Kidney glomerular epithelial cell (primary cell): ENCODE measurements around the gene ADAMTSL2.

Source experiments
- DNase-seq: peaks from one replicate; lab custom pipeline; 2025; lab: John Stamatoyannopoulos, UW

Gene ADAMTSL2

DNA sequence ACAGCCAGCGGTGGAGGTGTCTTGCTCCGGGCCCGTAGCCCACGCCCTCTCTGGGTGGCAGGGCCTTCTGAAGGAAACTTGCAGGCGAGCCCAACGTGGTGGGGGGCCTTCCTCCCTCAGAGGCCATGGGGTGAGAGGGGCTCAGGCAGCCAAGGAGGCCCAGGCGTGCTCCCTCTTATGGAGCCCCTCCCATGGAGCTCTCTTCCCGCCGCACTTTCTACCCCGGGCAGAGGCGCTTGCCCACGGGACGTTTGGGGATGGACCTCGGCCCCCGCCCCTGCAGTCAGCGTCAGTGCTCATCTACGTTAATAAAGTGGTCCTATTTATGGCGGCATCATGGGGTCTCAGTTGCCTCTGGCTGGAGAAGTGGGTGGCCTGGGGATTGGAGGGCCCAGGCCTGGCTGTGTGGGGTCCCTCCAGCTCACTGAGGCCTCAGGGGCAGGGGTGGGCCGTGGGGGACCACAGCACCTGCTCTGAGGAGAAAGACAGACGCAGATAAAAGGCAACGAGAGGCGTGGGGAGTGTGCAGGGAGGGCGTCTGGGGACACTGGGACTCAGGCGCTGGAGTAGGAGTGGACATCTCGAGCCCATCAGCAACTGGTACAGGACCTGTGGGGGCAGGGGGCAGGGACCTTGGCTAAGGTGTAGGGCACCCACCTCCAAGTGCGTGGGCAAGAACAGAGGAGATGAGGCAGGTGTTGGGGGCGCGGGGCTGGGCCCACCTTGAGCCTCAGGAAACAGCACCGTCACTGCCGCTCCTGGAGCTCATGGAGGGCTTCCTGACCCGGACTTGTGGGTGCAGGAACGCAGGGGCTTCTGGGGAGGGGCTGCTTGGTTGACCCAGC, 40.9 kb downstream of the ADAMTSL2 start:
- no peak for DNase-seq

DNA sequence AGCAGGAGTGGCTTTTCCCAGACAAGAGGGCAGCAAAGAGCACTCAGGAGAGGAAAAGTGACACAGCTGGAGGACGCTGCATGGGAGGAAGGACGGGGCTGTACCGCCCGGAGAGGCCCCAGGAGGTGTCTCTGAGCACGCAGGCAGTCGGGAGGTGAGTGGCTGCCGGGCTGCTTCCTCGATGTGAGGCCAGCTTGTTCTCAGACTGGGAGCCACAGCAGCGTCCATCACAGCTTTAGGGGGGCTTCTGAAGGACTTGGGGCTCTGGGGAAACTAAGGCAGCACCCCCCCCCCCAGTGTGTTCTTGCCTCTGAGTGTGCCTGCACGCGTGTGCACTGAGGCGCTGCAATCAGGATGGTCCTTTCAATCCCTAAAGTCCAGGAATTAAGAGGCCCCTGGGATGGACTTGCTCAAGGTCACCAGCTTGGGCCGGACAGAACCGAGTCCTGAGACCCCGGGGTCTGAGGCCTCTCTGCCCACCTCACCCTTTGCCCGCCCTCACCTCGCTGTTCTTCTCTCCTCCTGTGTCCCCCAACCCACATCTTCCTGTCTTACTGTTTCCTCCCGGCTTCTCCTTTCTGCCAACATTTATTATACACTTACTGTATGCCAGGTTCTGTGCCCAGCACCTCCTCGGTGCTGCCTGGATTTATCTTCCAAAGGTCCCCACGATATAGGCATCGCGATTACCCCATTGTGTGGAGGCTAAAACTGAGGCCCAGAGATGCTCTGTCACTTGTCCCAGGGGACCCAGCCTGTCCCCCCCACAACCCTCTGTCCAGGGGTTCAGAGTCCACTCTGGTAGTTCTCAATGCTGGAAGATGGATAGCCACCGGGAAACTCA, 41.7 kb downstream of the ADAMTSL2 start:
- no peak for DNase-seq

DNA sequence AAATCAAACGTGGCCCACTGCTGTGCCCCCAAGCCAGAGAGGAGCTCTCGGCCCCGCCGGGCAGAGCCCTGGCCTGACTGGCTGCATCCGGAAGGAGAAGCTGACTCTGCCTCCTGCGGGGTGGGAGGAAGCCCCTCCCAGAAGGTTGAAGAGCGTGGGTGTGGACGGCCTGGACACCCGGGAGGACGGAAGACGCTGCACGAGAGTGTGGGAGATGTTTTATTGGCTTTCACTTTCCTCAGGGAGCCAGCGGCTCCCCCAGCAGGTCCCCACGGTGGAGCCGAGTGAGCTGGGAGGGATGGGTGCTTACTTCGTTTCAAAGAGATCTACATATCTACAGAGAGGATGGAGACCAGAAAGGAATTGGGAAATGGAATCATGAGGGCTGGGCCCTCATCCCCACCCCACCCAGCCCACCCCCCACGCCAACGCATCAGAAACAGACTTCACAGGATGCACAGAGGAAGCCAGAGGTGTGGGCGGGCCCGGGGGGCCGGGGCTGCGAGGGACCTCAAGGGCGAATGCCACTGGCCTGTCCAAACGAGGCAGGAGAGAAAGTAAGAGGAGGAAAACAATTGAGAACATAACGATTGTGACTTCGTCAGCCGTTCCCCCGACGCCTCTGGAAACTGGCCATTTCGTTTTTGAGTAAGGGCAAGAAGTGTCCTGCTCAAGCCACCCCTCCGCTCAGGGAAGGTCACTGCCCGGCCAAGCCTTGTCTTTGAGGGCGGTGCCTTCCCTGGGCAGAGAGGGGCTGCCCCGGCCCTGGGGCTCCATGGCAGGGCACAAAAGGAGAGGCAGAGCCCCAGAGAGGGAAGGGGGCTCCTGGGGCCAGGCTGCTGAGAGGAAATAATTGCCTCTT, 42.6 kb downstream of the ADAMTSL2 start:
- no peak for DNase-seq

DNA sequence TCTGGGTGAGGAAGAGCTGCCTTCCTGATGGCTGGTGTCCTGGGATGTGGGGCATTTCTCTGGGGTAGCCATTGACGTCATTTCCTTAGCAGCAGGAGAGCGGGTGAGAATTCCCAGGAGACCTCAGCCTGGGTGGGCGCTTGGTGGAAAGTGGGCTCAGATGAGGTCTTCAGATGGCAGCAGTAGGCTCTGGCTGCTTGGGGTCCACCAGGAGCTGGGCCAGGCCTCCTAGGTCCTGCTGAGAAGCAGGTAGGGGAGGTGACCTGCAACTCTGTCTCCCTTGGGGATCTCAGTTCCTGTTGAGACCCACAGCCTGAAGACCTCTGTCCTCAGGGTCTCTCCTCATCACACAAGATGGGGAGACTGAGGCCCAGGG, 43.2 kb downstream of the ADAMTSL2 start:
- DNase-seq: no peak

DNA sequence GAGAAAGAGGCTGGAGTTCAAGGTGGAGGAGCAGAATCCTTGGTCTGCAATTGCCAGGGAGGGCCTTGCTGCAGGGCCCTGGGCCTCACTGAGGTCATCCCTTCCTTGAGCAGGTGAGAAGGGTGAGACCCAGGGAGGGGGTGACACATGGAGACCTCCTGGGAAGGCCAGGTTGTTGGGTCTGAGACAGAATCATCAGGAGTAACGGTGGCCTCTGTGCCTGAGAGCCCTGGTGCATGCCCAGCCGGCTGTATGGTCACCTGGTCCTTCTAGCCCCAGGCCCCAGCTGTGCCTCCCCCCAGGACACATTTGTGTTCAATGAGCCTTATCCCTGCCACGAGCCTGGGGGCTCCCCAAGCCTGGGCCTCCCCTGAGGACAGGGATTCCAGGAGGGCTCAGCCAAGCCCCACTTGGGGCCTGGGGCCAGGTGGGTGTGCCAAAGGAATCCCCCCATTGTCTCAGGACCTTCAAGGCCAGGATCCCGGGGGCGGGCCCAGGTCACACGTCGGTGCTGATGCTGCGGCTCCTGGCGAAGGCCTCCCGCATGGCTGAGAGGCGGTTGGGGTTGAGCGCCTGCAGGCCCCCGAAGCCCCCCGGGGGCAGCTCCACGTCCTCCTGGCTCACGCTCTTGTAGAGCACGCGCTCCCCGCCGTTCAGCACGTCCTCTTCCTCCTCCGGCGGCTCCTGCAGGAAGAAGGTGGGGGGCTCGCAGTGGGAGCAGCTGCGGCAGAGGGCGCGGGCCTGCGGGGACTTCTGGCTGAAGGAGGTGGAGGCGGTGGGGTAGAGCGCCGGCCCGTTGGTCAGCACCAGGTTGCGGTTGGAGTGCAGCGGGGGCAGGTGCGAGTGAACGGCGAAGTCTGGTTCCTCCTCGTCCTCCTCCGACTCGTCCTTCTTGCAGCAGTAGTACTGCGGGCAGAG, 44.3 kb downstream of the ADAMTSL2 start:
- no peak for DNase-seq

DNA sequence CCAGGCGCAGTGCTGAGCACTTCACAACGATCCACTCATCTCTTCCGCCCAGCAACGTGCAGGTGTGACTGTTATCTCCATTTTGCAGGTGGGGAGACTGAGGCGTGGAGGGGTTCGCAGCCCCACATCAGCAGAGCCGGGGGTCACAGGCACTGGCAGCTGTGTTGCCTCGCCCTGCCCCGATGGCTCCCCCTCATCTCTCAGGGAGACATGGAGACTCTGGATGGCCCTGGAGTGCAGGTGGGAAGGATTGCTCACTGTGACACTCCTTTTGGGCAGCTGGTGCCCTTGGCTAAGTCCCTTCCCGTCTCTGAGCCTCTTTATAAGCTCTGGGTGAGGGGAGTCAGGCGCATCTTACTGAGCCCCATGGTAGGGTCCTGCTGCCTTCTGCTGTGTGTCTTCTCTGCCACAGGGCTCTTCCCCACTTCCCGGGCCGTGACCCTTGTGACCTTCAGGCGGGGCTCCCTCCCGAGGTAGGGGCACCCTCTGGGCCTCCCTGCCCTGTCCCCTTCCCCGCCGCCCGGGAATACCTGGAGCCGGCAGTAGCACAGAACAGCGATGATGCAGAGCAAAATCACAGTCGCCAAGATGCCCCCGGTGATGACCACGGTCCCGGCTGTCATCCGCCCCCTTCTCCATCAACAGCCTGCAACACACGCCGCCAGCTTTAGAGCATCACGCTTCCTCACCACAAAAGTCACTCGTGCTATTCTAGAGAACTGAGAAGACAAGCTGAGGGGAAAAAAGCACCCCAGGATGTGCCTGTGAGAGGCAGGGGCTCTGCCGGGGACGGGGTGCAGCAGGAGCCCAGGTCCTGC, 45.3 kb downstream of the ADAMTSL2 start:
- DNase-seq: no peak

DNA sequence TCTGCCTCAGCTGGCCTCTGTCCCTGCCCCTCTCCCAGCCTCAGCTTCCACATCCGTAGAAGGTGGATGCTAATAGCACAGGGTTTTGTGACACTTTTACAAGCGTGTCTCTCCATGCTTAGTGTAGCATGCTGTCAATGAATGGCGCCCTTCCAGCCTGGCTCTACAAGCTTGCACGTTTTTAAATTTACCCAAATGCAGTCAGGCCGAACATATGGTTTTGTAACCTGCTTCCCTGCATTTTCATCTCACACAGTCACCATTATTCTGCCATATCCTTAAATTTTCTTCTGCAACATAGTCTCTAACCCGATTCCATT, 45.9 kb downstream of the ADAMTSL2 start:
- no peak for DNase-seq

DNA sequence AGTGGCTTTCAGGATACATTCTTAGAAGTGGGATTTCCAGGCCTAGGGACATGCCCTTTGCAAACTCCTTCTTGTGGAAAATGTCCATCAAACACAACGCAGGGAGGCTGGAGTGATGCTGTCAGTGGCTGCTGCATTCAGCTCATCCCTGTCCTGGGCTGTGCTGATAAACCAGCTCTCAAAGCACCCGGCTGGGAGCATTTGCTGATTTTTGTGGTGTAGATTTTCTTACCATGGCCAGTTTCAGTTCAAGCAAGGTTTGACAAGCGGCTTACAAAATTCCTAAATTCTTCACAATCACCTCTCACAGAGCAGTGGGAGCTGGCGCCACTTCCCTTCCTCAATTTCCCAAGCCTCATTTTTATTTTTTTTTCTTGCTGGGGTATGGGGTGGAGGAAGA, 46.5 kb downstream of the ADAMTSL2 start:
- DNase-seq: no peak

DNA sequence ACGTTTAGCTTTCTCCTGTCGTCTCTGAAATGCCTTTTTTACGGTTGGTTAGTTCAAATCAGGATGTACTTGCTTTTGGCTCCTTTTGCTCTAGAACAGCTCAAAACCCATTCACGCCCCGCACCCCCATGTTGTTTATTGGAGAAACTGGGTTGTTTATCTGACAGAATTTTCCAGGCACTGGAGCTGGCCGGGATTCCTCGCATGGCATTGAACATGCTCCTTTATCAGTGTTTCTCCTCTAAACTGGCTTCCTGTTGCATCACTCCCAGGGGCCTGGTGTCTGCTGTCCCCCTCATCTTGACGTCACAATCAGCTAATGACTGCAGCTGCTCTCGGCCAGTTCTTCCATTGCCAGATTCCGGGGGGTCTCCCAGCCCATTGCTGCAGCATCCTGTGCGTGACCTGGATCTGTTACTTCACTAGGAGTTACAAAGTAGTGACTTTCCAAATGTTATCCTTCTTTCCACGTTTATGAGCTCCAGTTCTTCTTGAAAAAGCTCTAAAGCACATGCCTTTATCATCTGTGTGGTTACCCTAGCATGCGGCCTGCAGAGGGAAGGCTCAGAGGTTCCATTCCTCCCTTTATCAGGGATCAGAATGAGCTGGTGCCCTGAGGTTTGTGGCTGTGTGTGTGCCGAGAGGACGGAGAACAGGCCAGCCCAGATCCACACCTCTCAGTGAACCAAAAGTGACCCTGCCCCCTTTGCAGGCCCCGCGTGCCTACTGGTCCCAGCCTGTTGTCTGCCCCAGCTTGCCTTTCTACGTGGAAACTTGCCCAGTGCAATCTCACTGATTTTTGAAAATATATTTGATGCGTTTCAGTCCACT, 47.2 kb downstream of the ADAMTSL2 start:
- no peak for DNase-seq

DNA sequence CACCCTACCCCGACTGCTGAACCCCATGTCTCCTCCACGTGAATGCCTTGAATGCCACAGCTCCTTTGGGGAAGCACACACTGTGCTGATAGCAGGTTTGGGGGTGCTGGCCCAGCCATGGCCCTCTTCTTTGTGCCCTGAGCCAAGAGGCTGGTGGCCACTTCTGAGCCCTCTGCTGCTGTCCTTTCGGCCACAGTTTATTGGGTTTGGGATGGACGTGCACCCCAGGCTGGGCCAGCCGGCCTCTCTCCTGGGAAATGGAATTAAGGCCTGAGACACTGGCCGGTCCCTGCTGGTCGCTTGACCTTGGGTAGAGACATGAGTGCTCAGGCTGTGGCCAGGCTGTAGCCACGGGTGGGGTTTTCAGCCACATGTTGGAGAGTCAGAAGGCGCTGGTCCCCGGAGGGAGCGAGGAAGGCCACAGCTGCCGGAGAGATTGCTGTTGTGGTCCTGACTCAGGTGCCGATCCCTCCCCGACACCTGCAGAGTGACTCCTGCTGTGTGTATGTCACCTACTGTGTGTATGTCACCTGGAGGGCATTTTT, 48.1 kb downstream of the ADAMTSL2 start:
- DNase-seq: no peak

DNA sequence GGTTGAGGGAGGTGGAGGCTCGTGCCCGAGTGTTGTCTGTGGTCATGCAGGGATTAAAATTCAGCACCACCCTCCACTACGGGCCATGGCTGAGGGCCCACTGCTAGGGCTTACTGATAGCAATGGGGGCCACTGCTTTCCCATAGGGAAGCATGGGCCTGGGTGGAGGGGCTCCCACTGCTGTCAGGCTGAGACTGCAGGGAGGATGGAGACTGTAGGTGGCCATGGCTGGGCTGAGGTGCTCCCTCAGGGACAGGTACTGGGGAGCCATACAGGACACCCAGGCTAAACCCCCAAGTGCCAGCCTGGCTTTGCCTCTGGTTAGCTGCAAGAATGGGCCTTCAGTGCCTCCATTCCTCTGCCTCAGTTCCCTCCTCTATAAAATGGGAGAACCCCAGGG, 48.6 kb downstream of the ADAMTSL2 start:
- DNase-seq: no peak

DNA sequence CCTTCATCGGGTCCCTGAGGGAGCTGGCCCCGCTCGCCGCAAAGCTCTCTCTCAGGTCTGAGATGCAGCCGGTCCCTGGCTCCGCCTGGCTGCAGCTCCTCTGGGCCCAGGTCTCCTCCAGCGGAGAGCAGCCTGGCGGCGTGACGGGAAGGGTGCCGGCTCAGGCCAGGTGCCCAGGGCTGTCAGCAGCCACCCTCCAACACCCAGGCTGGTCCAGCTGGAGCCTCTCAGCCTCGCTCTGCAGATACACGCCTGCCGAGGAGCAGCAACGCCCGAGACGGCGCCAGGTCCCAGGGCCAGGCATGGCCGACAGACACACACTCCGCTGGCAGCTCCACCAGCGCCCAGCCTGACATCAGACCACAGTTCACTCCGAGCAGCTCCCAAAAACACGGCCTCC, 49.1 kb downstream of the ADAMTSL2 start:
- no peak for DNase-seq

DNA sequence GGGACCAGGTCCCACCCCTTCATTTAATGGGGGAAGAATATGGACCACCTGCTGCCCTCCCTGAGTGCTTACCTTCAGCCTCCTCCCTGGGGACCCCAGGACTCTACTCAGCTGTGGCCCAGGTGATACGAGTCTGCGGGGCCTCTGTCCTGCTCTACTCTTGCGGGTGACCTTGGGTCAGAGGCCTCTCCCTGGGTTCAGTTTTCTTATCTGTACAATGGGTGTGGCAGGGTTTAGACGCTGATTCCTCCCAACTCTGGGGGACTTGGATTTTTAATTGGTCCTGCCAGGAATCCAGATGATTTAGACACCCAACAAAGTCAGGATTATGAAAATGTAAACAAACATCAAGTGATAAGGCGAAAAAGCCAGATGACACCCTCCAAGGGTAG, 49.7 kb downstream of the ADAMTSL2 start:
- DNase-seq: no peak

DNA sequence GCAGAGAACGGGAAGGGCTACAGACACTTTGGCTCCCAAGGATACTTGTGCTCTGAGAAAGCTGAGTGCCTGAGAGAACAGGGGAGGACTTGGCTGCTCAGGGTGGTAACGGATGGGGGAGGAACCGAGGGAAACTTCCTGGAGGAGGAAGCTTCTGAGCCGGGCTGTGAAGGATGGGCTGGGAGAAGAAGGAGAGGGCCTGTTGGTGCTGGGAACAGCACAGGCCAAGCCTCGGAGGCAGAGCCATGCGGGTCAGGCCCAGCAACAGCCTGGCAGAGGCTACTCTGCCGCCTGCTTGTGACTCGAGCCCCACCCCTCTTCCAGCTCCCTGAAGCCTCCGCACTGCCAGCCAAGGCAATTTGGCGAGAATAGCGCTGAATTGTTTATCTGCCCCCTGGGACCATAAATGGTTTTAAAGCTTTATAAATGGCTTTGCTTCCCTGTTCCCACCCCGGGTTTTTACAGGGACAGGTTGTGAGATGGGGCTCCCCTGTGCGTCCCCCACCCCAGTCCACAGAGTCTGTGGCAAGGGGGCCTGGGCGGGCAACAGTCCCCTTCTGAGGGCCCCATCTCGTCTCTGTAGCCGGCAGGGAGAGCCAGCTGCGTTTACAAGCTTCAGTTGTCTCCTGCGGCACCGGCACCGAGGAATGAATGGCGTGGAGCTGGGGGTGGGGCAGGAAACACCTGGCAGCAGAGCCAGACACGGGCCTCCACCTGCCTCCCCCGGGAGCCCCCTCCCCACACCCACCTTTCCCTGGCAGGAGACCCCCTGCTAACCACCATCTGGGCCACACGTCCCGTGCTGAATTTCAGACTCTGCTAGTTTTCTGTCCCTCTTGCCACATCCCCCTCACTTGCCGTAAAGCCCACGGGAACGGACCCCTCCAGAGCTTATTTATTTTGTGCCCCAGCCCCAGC, 50.3 kb downstream of the ADAMTSL2 start:
- DNase-seq: no peak

DNA sequence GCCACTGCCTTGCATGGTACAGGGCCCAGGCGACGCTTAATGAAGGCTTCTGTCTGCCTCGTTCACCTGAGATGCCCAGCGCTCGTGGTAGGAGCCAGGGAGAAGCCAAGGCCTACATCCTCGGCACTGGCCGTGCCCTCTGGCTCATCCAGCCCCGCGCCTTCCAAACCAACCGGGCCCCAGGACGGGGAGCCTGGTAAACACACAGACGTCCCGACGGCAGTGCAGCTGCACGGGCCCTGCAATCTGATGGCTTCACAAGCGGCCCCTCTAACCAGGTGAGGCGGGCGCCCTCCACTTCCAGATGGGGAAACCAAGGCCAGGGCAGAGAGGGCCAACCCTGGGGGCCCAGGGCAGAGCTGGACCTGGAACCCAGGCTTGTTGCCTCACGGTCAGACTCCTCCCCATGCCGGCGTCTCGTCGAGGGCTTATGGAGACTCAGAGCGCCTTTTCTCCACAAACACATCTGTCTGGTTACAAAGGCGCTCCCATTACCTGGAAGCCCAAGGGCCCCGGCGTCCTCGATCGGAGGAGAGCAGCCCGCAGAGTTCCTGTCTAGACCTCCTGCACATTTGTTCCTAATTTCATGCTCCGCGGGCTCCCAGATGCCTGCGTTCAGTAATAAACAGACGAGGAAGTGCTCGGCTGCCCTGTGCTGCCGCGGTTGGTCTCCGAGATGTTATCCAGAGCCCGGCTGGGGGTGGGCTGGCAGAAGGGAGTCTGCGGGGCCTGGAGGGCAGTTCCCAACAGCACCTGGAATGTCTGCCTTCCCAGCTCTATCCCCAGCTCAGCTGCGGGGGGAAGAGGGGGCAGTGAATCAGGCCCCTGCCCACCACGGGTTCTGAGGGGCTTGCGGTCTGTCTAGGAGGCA, 51.2 kb downstream of the ADAMTSL2 start:
- DNase-seq: no peak

DNA sequence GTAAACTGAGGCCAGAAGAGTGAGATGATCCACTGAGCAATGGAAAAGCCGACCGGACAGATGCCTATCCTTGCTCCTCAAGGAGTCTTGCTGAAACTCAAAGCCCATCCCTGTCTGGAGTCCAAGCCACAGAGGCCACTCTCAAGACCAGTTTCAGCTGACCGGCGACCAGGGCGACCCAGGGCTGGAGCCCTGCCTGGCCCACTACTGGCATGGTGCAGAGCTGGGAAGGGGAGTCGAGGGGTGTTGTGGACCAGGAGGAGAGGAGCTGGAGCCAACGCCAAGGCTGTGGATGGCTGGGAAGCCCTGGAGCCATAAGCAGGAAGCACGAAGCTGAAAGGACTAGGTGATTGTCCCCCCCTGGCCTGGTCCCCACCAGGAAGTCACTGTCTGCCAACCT, 52.5 kb downstream of the ADAMTSL2 start:
- DNase-seq: no peak

DNA sequence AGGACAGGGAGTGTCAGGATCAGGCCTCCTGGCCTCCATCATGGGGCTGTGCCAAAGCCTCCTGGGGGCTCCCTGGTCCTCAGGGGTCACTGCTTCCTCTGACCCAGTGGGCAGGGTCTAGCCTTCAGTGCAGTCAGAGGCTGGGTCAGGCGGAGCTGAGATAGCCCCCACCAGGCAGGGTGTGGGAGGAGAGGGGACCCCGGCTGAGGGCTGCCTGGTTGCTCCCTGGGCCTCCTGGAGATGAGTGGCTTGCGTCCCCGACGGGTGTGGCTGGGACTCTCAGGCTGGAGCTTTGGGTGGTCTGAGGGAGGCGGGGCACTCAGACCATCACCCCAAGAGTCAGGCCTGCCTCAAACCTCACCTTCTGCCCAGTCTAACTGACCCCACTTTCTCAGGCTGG, 53.0 kb downstream of the ADAMTSL2 start:
- DNase-seq: no peak
